IMR-90 (cell line): ENCODE data around the gene BLVRA. TPM values are rescaled to one million over a fixed set of nuclear protein-coding genes. Genes with fewer than 3 reads are reported as not detected.
A peak's percentile ranks its signal among the peaks of the same experiment; 100 is the strongest.

Experiments used
- ATAC-seq: fragments of 200-7000 bp; cut with Tn5 transposase; 2 replicates; pipeline ENCODE4 v1.9.1; 2020; ENCODE audit warnings: low read depth, mild to moderate bottlenecking, moderate library complexity
- BruUV-seq: library from RNA; stranded (reverse); fragments of 400-500 nt; replicated peaks from 2 replicates; lab custom pipeline; 2021; lab: Mats Ljungman, UMichigan
- CTCF ChIA-PET: fragments of 300-600 bp; formaldehyde crosslinking; extraction: SDS; loops from one replicate; lab custom pipeline; 2021; ENCODE audit warnings: antibody characterized with exemption; lab: Yijun Ruan, JAX
- POLR2A ChIA-PET: fragments of 300-600 bp; sonication (Branson Sonifier 250); formaldehyde crosslinking; loops from one replicate; lab custom pipeline; 2022; ENCODE audit warnings: antibody characterized with exemption; ENCODE audit not compliant: unreplicated experiment; lab: Charles Lee
- DNase-seq: peaks from one replicate; pipeline ENCODE4 v3.0.0; 2013
- H2AFZ ChIP-seq: replicated peaks from 2 replicates; pipeline ENCODE3; 2013; ENCODE audit warnings: low read length, mild to moderate bottlenecking; ENCODE audit not compliant: poor library complexity
- H2AK5ac ChIP-seq: 2 replicates; pipeline ENCODE4 v1.6.1; 2013; ENCODE audit warnings: low read depth, low read length, inconsistent platforms
- H2AK9ac ChIP-seq: replicated peaks from 2 replicates; pipeline ENCODE3; 2013; ENCODE audit warnings: mild to moderate bottlenecking, low read depth, low read length, moderate library complexity; ENCODE audit not compliant: poor library complexity
- H2BK120ac ChIP-seq: 2 replicates; pipeline ENCODE4 v1.6.1; 2013; ENCODE audit warnings: low read depth, low read length, inconsistent platforms
- H2BK15ac ChIP-seq: 3 replicates; pipeline ENCODE4 v1.6.1; 2013; ENCODE audit warnings: low read depth, low read length, inconsistent platforms
- H2BK20ac ChIP-seq: 2 replicates; pipeline ENCODE4 v1.6.1; 2013; ENCODE audit warnings: low read depth, mild to moderate bottlenecking, inconsistent platforms, low read length, moderate library complexity
- H2BK5ac ChIP-seq: 2 replicates; pipeline ENCODE4 v1.6.1; 2013; ENCODE audit warnings: mild to moderate bottlenecking, low read depth, low read length, inconsistent platforms; ENCODE audit not compliant: poor library complexity, severe bottlenecking
- H3K14ac ChIP-seq: replicated peaks from 2 replicates; pipeline ENCODE4 v1.6.1; 2013; ENCODE audit warnings: low read depth, low read length, inconsistent platforms
- H3K18ac ChIP-seq: 2 replicates; pipeline ENCODE4 v1.6.1; 2013; ENCODE audit warnings: low read depth, low read length, control low read depth
- H3K23ac ChIP-seq: 2 replicates; pipeline ENCODE4 v1.6.1; 2013; ENCODE audit warnings: low read depth, low read length, inconsistent platforms
- H3K27ac ChIP-seq: 2 replicates; pipeline ENCODE4 v1.5.1; 2013; ENCODE audit warnings: mild to moderate bottlenecking, control low read depth, low read length; ENCODE audit not compliant: insufficient read depth
- H3K27me3 ChIP-seq: 2 replicates; pipeline ENCODE4 v1.6.1; 2013; ENCODE audit warnings: low read length; ENCODE audit not compliant: control insufficient read depth, insufficient read depth
- H3K36me3 ChIP-seq: 2 replicates; pipeline ENCODE4 v1.6.1; 2013; ENCODE audit warnings: low read length, mixed read lengths; ENCODE audit not compliant: control insufficient read depth, insufficient read depth
- H3K4ac ChIP-seq: 2 replicates; pipeline ENCODE4 v1.6.1; 2013; ENCODE audit warnings: low read depth, low read length, inconsistent platforms
- H3K4me1 ChIP-seq: 2 replicates; pipeline ENCODE4 v1.6.1; 2013; ENCODE audit warnings: low read length, mixed read lengths; ENCODE audit not compliant: control insufficient read depth, insufficient read depth
- H3K4me2 ChIP-seq: 2 replicates; pipeline ENCODE4 v1.6.1; 2013; ENCODE audit warnings: low read depth, mild to moderate bottlenecking, control low read depth, low read length, moderate library complexity
- H3K4me3 ChIP-seq: 2 replicates; pipeline ENCODE4 v1.5.1; 2013; ENCODE audit warnings: low read depth, mild to moderate bottlenecking, control low read depth, low read length, moderate library complexity; ENCODE audit not compliant: insufficient read depth
- H3K56ac ChIP-seq: 2 replicates; pipeline ENCODE4 v1.6.1; 2013; ENCODE audit warnings: low read length, inconsistent platforms; ENCODE audit not compliant: insufficient read depth; ENCODE audit errors: extremely low read depth
- H3K79me1 ChIP-seq, 2 experiments: 2 replicates each; pipeline ENCODE4 v1.6.1; 2013; ENCODE audit warnings: low read length in 2 of 2, inconsistent platforms in 1 of 2, low read depth in 1 of 2
- H3K9ac ChIP-seq: 2 replicates; pipeline ENCODE4 v1.6.1; 2013; ENCODE audit warnings: low read depth, low read length, control low read depth
- H3K9me1 ChIP-seq: 2 replicates; pipeline ENCODE4 v1.6.1; 2013; ENCODE audit warnings: low read length, inconsistent platforms; ENCODE audit not compliant: insufficient read depth
- H3K9me3 ChIP-seq: 2 replicates; pipeline ENCODE4 v1.6.1; 2013; ENCODE audit warnings: low read length; ENCODE audit not compliant: control insufficient read depth, insufficient read depth
- H4K20me1 ChIP-seq: 2 replicates; pipeline ENCODE4 v1.6.1; 2013; ENCODE audit warnings: low read length, inconsistent platforms; ENCODE audit not compliant: insufficient read depth
- H4K5ac ChIP-seq: 2 replicates; pipeline ENCODE4 v1.6.1; 2013; ENCODE audit warnings: mild to moderate bottlenecking, low read depth, low read length, control low read depth
- H4K8ac ChIP-seq, 2 experiments: 2 replicates each; pipeline ENCODE4 v1.6.1; 2013; ENCODE audit warnings: low read depth in 2 of 2, low read length in 2 of 2, control low read depth in 1 of 2, inconsistent platforms in 1 of 2
- H4K91ac ChIP-seq: 2 replicates; pipeline ENCODE4 v1.6.1; 2013; ENCODE audit warnings: low read depth, low read length, inconsistent platforms; ENCODE audit not compliant: insufficient read depth
- CEBPB ChIP-seq: IDR thresholded peaks from 2 replicates; pipeline ENCODE4 v1.6.1; 2012; ENCODE audit warnings: low read depth, low read length, improper control_type of control experiment
- MAFK ChIP-seq: IDR thresholded peaks from 2 replicates; pipeline ENCODE4 v1.6.1; 2012; ENCODE audit warnings: low read depth, low read length, improper control_type of control experiment
- MXI1 ChIP-seq: IDR thresholded peaks from 2 replicates; pipeline ENCODE4 v1.6.1; 2012; ENCODE audit warnings: low read depth, mild to moderate bottlenecking, low read length, moderate library complexity, borderline replicate concordance
- RCOR1 ChIP-seq: IDR thresholded peaks from 2 replicates; pipeline ENCODE4 v1.6.1; 2012; ENCODE audit warnings: mild to moderate bottlenecking, low read length, improper control_type of control experiment; ENCODE audit not compliant: insufficient replicate concordance
- WGBS, 2 experiments: methylation state at CpG; one replicate each; pipeline versions ENCODE4 v1.1.5 to v1.1.7; 2013; ENCODE audit warnings: missing lambda C conversion rate in 2 of 2; ENCODE audit not compliant: insufficient read length in 1 of 2; ENCODE audit errors: extremely low coverage in 2 of 2; 5-methylcytosine and 5-hydroxymethylcytosine counted together
- dilution Hi-C: fragments of 300-500 bp; cut with HindIII; formaldehyde crosslinking; loops from one replicate; pipeline ENCODE4 v1.14.3; 2018; ENCODE audit warnings: low sequenced_read_pairs; ENCODE audit not compliant: unreplicated experiment
- in situ Hi-C: fragments of 300-500 bp; cut with MboI; formaldehyde crosslinking; loops from 3 replicates; pipeline ENCODE4 v1.14.3; 2019; ENCODE audit warnings: low sequenced_read_pairs, inconsistent platforms, mixed read lengths
- intact Hi-C: fragments of 100-400 bp; cut with micrococcal nuclease; formaldehyde crosslinking; loops from 2 replicates; pipeline ENCODE4 v1.10.0; 2022
- polyA plus RNA-seq, 3 experiments: library from polyadenylated mRNA; depleted of rRNA; stranded (reverse); fragments of >200 nt; gene quantifications; 2 replicates each; pipeline ENCODE4 v1.2.3, GENCODE V29; 2012; ENCODE audit warnings: low replicate concordance in 1 of 3
- total RNA-seq: library from RNA; depleted of rRNA; stranded (reverse); fragments of >200 nt; gene quantifications from 2 replicates; pipeline ENCODE4 v1.2.3, GENCODE V29; 2012
- TF ChIP-seq, protein P1 (sequence below): fragments of 150-350 bp; IDR thresholded peaks from 2 replicates; pipeline ENCODE4 v1.6.1; 2016; ENCODE audit warnings: low read depth, mild to moderate bottlenecking, low read length, moderate library complexity, borderline replicate concordance

The BLVRA gene
- total and polyA plus RNA-seq, 2 of the 4 experiments (the other 2 are of a cell fraction), result 32.3 to 47.1 TPM

DNA sequence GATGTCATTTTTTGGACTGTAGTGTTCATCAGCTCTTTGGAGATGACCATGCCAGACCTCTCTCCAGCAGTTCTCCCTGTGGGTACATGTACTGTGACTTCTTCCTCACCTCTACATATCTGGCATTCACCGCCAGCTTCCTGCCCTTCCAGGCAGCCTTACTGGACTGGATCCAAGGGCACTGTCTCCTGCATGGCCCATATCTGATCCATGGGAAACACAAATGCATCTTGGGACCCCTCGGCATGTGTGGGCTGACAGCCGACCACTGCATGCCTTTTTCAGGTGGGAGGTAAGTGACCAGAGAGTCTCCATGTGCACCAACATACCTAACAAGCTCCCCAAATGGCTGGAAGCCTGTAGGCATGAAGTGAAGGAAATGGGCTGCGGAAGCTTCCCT lies 3.9 kb upstream of the BLVRA start:
- POLR2A ChIA-PET, result interaction anchor here (0.7 kb wide), 1 partner anchor 10 kb away, joined by 4 read pairs; no protein-coding TSS in a partner anchor
- no peak overlapping the region for H2BK15ac ChIP-seq
- H3K18ac ChIP-seq, result no peak overlapping the region
- no peak for DNase-seq
- H3K4ac ChIP-seq, result no peak overlapping the region
- H2AK9ac ChIP-seq, result no peak overlapping the region
- H4K8ac ChIP-seq, result no peak overlapping the region
- no peak overlapping the region for H3K4me2 ChIP-seq
- H2BK20ac ChIP-seq, result no peak overlapping the region
- no peak overlapping the region for H4K5ac ChIP-seq
- H3K4me3 ChIP-seq, result no peak overlapping the region
- H3K36me3 ChIP-seq, result no peaks in the 10 kb centered on the region
- in situ Hi-C loops (no loop called here), dilution Hi-C loops (no loop called here), intact Hi-C loops (no loop called here)
- H3K9ac ChIP-seq, result no peak overlapping the region
- H2BK5ac ChIP-seq, result no peak overlapping the region
- H4K20me1 ChIP-seq, result no peaks in the 10 kb centered on the region
- no peak overlapping the region for H3K56ac ChIP-seq
- no peak for TF ChIP-seq MAFK
- TF ChIP-seq RCOR1, result no peak
- TF ChIP-seq MXI1, result no peak
- TF ChIP-seq, protein P1, sequence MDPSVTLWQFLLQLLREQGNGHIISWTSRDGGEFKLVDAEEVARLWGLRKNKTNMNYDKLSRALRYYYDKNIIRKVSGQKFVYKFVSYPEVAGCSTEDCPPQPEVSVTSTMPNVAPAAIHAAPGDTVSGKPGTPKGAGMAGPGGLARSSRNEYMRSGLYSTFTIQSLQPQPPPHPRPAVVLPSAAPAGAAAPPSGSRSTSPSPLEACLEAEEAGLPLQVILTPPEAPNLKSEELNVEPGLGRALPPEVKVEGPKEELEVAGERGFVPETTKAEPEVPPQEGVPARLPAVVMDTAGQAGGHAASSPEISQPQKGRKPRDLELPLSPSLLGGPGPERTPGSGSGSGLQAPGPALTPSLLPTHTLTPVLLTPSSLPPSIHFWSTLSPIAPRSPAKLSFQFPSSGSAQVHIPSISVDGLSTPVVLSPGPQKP, result no peak
- TF ChIP-seq CEBPB, result no peak
- ATAC-seq, result no peak
- H3K4me1 ChIP-seq, result peaks cover 15% of the 10 kb centered on the region; the same call in 1 of the 2 replicates
- peaks cover 16% of the 10 kb centered on the region for H3K9me1 ChIP-seq
- no peak overlapping the region for H4K91ac ChIP-seq
- H3K9me3 ChIP-seq, result no peaks in the 10 kb centered on the region
- no peak overlapping the region for H2AFZ ChIP-seq
- H2AK5ac ChIP-seq, result peak overlapping the region; percentile 35; the same call in 1 of the 2 replicates
- no peak overlapping the region for H3K14ac ChIP-seq
- H3K23ac ChIP-seq, result no peak overlapping the region
- BruUV-seq, result no TSS peak
- CTCF ChIA-PET, result no interaction called here
- no peak overlapping the region for H2BK120ac ChIP-seq
- no peak overlapping the region for H3K27ac ChIP-seq
- WGBS, 2 experiments, result 100% methylated on average over 1 of the region's 4 CpGs; no CpG with 5 or more reads in 1 of the 2 experiments
- peaks cover 0 to 5% of the 10 kb centered on the region in 2 experiments; a peak in 3 of 4 replicates for H3K79me1 ChIP-seq
- peaks cover 2% of the 10 kb centered on the region for H3K27me3 ChIP-seq
